Panc1 (cell line): ENCODE results near the gene COIL.

Source experiments
- CTCF ChIP-seq: fragments of 450-650 bp; IDR thresholded peaks from 2 replicates; pipeline ENCODE4 v1.5.1; 2017; ENCODE audit warnings: mild to moderate bottlenecking
- POLR2AphosphoS5 ChIP-seq: IDR thresholded peaks from 2 replicates; pipeline ENCODE4 v1.6.1; 2012; ENCODE audit warnings: mild to moderate bottlenecking, low read depth, low read length, moderate library complexity
- TCF7L2 ChIP-seq: IDR thresholded peaks from 2 replicates; pipeline ENCODE4 v1.6.1; 2011; ENCODE audit warnings: mild to moderate bottlenecking, low read depth, low read length, inconsistent platforms

GRCh38 chr17:56960596-56961538 lies at the start of gene COIL:
- peak; percentile 99 for TF ChIP-seq CTCF
- peak; percentile 84 for TF ChIP-seq POLR2AphosphoS5
- peak; percentile 82; the same call in 1 of the 2 replicates for TF ChIP-seq TCF7L2
